ENCODE measurements around the gene ZNF345. TPM values are rescaled to one million over a fixed set of nuclear protein-coding genes. Genes with fewer than 3 reads are reported as not detected.

ZNF345 gene
- total and polyA plus RNA-seq, 11 donors: 0.64 to 5.9 (median 3.1) TPM

GRCh38 chr19:36891768-36892357 is 41.2 kb downstream of the ZNF345 start:
- Histone ChIP-seq H3K27me3 (no peaks in the 10 kb centered on the region), H3K36me3 (peaks cover 28 to 94% (median 40%) of the 10 kb centered on the region in 9 donors), H3K4me1 (no peaks in the 10 kb centered on the region), H3K9me3 (peaks cover 31 to 100% (median 100%) of the 10 kb centered on the region in 12 donors), H3K27ac (no peak overlapping the region), H3K4me3 (no peak overlapping the region)
- intact Hi-C loops (cut with DNase I): loop anchor here in 1 of 10 donors (10.0 kb wide), 1 partner anchor 243 kb away; no protein-coding TSS in a partner anchor
- TF ChIP-seq POLR2A (IDR thresholded peaks at IDR 0.05): no peak
- ATAC-seq (no peak), DNase-seq (no peak)
- WGBS, 4 donors: 94 to 100% (median 97%) methylated on average over 3 of the region's 3 CpGs

DNA sequence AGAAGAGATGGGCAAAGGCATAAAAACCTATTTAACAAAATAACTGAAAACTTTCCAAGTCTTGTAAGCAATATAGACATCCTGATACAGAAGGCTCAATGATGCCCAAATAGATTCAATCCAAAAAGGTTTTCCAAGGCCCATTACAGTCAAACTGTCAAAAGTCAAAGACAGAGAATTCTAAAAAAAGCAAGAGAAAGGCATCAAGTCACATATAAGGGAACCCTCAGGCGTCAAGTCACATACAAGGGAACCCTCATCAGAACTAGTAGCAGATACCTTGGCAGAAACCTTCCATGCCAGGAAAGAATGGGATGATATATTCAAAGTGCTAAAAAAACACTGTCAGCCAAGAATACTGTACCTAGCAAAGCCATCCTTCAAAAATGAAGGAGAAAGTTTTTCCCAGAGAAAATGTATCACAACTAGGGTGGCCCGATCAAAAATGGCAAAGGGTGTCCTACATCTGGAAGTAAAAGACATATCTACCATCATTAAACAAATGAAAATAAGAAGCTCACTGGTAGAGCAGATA is 44.2 kb downstream of the ZNF345 start:
- H3K9me3 ChIP-seq: peaks cover 31 to 100% (median 96%) of the 10 kb centered on the region in 12 donors
- H3K36me3 ChIP-seq: peaks cover 35 to 99% (median 50%) of the 10 kb centered on the region in 9 donors
- ATAC-seq: no peak
- 93 to 100% (median 98%) methylated on average over 2 of the region's 2 CpGs for WGBS, 4 donors
- intact Hi-C loops (cut with DNase I): loop anchor here in 1 of 10 donors (10.0 kb wide), 1 partner anchor 240 kb away; no protein-coding TSS in a partner anchor
- no peak overlapping the region for H3K27ac ChIP-seq
- no peaks in the 10 kb centered on the region for H3K27me3 ChIP-seq
- no peaks in the 10 kb centered on the region for H3K4me1 ChIP-seq
- TF ChIP-seq CTCF (IDR thresholded peaks at IDR 0.05) (no peak), POLR2A (IDR thresholded peaks at IDR 0.05) (no peak)
- DNase-seq: no peak
- no peak overlapping the region for H3K4me3 ChIP-seq

GRCh38 chr19:36898422-36898821 is 47.7 kb downstream of the ZNF345 start:
- intact Hi-C loops (cut with DNase I): loop anchor here in 1 of 10 donors (10.0 kb wide), 1 partner anchor 236 kb away; no protein-coding TSS in a partner anchor
- H3K4me3 ChIP-seq: no peak overlapping the region
- peaks cover 13 to 98% (median 47%) of the 10 kb centered on the region in 9 donors for H3K36me3 ChIP-seq
- DNase-seq (no peak), ATAC-seq (no peak)
- WGBS, 4 donors: 70 to 98% (median 90%) methylated on average over 4 of the region's 4 CpGs
- peaks cover 17 to 99% (median 86%) of the 10 kb centered on the region in 12 donors for H3K9me3 ChIP-seq
- TF ChIP-seq CTCF (IDR thresholded peaks at IDR 0.05) (no peak), POLR2A (IDR thresholded peaks at IDR 0.05) (no peak)
- H3K4me1 ChIP-seq: no peaks in the 10 kb centered on the region
- H3K27ac ChIP-seq: no peak overlapping the region
- no peaks in the 10 kb centered on the region for H3K27me3 ChIP-seq

GRCh38 chr19:36915992-36916830 is 65.5 kb downstream of the ZNF345 start, which contains the start of the genes ZNF568 and ZNF829:
Gene ZNF568, plus strand, starts transcription at chr19:36916332. Its CDS starts 6,439 bp downstream, at chr19:36922771.
Gene ZNF829, minus strand, starts transcription at chr19:36916291. Its CDS starts 1,124 bp downstream, at chr19:36915167.
- Histone ChIP-seq H3K4me1 (peaks cover 0 to 18% (median 11%) of the 10 kb centered on the region in 12 donors), H3K27ac (peak within 1 kb of the TSS; percentile 80 to 98 (median 97)), H3K36me3 (peaks cover 0 to 53% (median 33%) of the 10 kb centered on the region in 9 donors), H3K27me3 (no peaks in the 10 kb centered on the region), H3K4me3 (peak within 1 kb of the TSS; percentile 60 to 87 (median 80)), H3K9me3 (peaks cover 0 to 33% (median 3%) of the 10 kb centered on the region in 12 donors)
- peak; percentile 91 to 95 (median 93) for DNase-seq
- ATAC-seq: peak; percentile 94 to 99 (median 98)
- intact Hi-C loops (cut with DNase I): loop anchor here in 3 of 10 donors (1.0 to 10.0 kb wide), 6 partner anchors 61 to 551 kb away; partner anchors contain the start of genes ZNF345 (in 2 of the 3), ZNF850 (in 2 of the 3), ZNF383 (in 1 of the 3) and ZNF420 (in 1 of the 3)
- WGBS, 4 donors: 0% methylated on average over 40 to 57 of the region's 57 CpGs
- no peak for TF ChIP-seq POLR2A (IDR thresholded peaks at IDR 0.05)
- peak; percentile 44 to 85 (median 61) for TF ChIP-seq CTCF (IDR thresholded peaks at IDR 0.05)
